GM12873 (cell line): Measurements from ENCODE around the gene SCD5.

Experiments
- TF ChIP-seq, protein P1 (sequence below): IDR thresholded peaks from 2 replicates; pipeline ENCODE4 v1.5.1; 2012; ENCODE audit warnings: low read depth, mild to moderate bottlenecking, moderate library complexity, low read length, control low read depth; ENCODE audit not compliant: insufficient read depth; ENCODE audit errors: missing control alignments

SCD5 gene

GRCh38 chr4:82691431-82691830 is 107.2 kb downstream of the SCD5 start:
- TF ChIP-seq, protein P1, sequence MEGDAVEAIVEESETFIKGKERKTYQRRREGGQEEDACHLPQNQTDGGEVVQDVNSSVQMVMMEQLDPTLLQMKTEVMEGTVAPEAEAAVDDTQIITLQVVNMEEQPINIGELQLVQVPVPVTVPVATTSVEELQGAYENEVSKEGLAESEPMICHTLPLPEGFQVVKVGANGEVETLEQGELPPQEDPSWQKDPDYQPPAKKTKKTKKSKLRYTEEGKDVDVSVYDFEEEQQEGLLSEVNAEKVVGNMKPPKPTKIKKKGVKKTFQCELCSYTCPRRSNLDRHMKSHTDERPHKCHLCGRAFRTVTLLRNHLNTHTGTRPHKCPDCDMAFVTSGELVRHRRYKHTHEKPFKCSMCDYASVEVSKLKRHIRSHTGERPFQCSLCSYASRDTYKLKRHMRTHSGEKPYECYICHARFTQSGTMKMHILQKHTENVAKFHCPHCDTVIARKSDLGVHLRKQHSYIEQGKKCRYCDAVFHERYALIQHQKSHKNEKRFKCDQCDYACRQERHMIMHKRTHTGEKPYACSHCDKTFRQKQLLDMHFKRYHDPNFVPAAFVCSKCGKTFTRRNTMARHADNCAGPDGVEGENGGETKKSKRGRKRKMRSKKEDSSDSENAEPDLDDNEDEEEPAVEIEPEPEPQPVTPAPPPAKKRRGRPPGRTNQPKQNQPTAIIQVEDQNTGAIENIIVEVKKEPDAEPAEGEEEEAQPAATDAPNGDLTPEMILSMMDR = no peak

DNA sequence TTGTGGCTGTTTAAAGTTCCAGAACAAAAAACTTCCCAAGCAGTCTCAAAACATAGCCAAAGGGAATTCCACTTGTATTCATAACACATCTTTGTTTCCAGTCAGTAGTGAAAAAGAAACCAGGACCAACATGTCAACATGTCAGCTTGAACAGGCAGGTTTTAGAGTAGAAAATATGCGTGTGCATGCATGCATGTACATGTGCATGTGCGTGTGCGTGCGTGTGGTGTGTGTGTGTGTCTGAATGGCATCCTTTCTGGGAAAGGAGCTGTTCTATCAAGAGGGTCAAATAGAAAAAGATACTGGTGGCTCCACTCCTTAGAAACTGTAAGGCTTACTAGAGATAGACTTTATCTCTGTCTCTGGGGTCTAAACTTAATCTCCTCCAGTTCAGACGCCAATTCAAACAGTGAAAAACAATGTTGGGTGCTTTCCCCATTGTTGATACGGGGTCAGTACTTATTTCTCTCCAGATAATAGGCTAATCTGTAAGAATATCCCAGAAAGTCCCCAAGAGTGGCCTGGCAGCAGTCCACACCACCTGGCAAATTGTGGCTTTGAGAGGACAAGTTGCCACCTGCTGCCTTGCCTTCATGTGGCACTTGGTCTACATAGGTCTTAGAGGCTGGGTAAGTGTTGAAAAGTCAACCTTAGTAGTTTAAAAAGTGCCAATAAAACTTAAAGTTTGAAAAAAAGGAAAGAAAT is 110.4 kb downstream of the SCD5 start:
- TF ChIP-seq, protein P1 = no peak

GRCh38 chr4:82687531-82687930 is 111.1 kb downstream of the SCD5 start:
- TF ChIP-seq, protein P1 = no peak

DNA sequence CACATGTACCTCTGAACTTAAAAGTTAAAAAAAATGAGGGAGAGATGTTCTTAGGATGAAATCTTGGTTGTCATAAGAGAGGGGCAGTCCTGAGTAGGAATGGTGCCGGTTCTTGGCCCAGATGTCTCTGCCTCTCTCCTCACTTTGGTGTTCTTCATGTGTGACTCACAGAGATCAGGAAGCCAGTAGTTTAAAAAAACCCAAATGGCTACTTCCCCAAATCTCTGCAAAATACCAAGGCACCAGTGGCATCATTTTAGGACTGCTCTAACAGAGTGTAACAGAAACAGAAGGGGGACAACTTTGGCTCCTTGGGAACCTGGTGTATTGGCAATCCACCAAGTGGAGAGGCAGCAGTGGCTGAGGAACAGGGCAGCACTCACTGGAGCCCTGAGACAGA is 116.8 kb downstream of the SCD5 start:
- TF ChIP-seq, protein P1 = no peak

DNA sequence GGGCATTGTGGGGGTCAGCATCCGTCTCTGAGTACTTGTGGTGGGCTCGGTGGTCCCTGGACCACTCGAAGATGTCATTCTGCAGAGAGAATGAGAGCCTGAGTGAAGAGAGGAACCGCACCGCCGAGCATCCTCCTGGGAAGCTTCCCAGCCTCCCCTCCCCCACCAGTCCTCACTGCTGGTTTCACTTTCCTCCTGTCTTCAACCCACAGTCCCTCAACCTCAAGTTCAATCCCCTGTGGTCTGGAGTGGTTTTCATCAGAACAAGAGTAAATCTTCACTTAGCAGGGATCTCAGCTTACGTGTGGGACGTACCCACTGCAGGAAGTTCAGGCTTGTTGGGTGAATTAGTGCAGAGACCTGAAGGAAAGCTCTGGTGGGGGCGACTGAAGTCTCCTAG is 117.8 kb downstream of the SCD5 start:
- TF ChIP-seq, protein P1 = no peak

GRCh38 chr4:82679531-82679930 is 119.1 kb downstream of the SCD5 start:
- TF ChIP-seq, protein P1 = peak; percentile 16

DNA sequence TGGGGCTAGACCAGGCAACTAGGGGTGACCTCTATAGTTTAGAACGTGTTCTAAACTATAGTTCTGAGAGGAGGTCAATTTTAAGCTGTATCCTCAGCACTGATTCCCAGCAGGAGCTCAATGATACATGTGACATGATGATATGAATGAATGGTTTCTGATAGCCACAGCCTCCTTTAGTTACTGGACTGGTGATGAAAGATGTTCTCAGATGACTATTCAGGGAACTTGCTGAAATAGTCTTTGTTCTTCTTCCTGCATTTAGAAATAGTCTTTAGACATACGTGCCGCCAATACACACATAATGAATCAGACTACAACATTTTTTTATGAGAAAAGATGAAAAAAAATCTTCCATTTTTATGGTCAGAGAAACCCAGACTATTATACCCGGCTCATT is 120.5 kb downstream of the SCD5 start:
- TF ChIP-seq, protein P1 = no peak
